ENCODE measurements around the gene EMC7. TPM values are rescaled to one million over a fixed set of nuclear protein-coding genes. Genes with fewer than 3 reads are reported as not detected.
"Not testable (repeated sequence)": the region's sequence is repeated elsewhere in the genome, so short reads cannot be mapped to it uniquely, and the experiment has no call there.

EMC7 gene
- total RNA-seq, 2 donors from 2014 or later, result 57.7 to 90.2 TPM

DNA sequence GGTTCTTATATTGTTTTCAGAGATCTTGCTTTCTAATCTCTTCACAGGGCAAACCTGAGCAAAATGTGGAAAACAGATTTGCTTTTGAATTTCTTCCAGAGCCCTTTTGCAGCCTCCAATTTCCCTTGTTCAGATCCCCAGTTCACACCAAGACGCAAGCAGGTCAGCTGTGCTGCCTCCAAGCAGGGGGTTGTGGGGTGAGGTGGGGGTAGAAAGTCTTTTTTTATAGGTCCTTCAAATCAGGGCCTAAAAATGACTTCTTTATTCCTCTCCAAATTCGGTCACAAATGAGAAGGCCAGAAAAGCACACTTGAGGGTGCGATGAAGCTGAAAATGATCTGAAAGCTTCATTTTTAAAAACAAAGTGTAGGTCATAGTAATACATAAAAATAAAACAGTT lies 36.4 kb downstream of the EMC7 start:
- H3K4me3 Mint-ChIP-seq, result no peak overlapping the region
- H3K27ac Mint-ChIP-seq, result no peak overlapping the region
- peaks cover 4 to 6% of the 10 kb centered on the region in 2 donors for H3K4me1 Mint-ChIP-seq (ENCODE audit: low read depth in 2 of 2)
- ATAC-seq (no peak), DNase-seq (ENCODE audit: low spot score) (no peak)
- H3K36me3 Mint-ChIP-seq, result no peaks in the 10 kb centered on the region
- no peaks in the 10 kb centered on the region for H3K27me3 Mint-ChIP-seq
- H3K9me3 Mint-ChIP-seq, result no peaks in the 10 kb centered on the region

GRCh38 chr15:34064438-34064837 lies 37.2 kb downstream of the EMC7 start:
- Mint-ChIP-seq H3K9me3 (no peaks in the 10 kb centered on the region), H3K27me3 (no peaks in the 10 kb centered on the region), H3K4me3 (no peak overlapping the region), H3K36me3 (no peaks in the 10 kb centered on the region), H3K4me1 (ENCODE audit: low read depth in 2 of 2) (peaks cover 4 to 6% of the 10 kb centered on the region in 2 donors), H3K27ac (no peak overlapping the region)
- DNase-seq (ENCODE audit: low spot score), result no peak
- no peak for ATAC-seq

- H3K4me1 Mint-ChIP-seq (ENCODE audit: low read depth in 2 of 2), result peaks cover 4 to 6% of the 10 kb centered on the region in 2 donors
- H3K27ac Mint-ChIP-seq, result no peak overlapping the region
- H3K4me3 Mint-ChIP-seq, result no peak overlapping the region
- DNase-seq (ENCODE audit: low spot score), result no peak
- H3K9me3 Mint-ChIP-seq, result no peaks in the 10 kb centered on the region
- no peaks in the 10 kb centered on the region for H3K27me3 Mint-ChIP-seq
- no peak for ATAC-seq
- no peaks in the 10 kb centered on the region for H3K36me3 Mint-ChIP-seq
Measured at GRCh38 chr15:34059946-34060345, 41.7 kb downstream of the EMC7 start.

GRCh38 chr15:34059476-34059875 lies 42.2 kb downstream of the EMC7 start:
- Mint-ChIP-seq H3K27ac (no peak overlapping the region), H3K4me1 (ENCODE audit: low read depth in 2 of 2) (peaks cover 4 to 6% of the 10 kb centered on the region in 2 donors), H3K27me3 (no peaks in the 10 kb centered on the region), H3K36me3 (no peaks in the 10 kb centered on the region), H3K9me3 (no peaks in the 10 kb centered on the region), H3K4me3 (no peak overlapping the region)
- ATAC-seq (no peak), DNase-seq (ENCODE audit: low spot score) (no peak)

DNA sequence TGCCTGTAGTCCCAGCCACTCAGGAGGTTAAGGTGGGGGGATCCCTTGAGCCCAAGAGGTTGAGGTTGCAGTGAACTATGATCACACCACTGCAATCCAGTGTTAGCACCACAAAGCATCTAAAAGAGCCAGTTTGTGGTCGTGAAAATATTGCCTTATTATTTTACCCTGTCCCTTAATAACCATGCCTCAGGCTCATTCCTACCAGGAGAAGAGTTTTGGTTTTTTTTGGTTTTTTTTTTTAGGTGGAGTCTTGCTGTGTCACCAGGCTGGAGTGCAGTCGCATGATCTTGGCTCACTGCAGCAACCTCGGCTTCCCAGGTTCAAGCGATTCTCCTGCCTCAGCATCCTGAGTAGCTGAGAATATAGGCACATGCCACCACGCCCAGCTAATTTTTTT lies 44.8 kb downstream of the EMC7 start:
- Mint-ChIP-seq H3K9me3 (no peaks in the 10 kb centered on the region), H3K27me3 (no peaks in the 10 kb centered on the region), H3K4me1 (ENCODE audit: low read depth in 2 of 2) (peaks cover 2 to 3% of the 10 kb centered on the region in 2 donors), H3K27ac (no peak overlapping the region), H3K4me3 (no peak overlapping the region), H3K36me3 (peaks cover 6% of the 10 kb centered on the region)
- DNase-seq (ENCODE audit: low spot score), result no peak
- no peak for ATAC-seq

- Mint-ChIP-seq H3K4me3 (no peak overlapping the region), H3K27ac (no peak overlapping the region), H3K4me1 (ENCODE audit: low read depth in 2 of 2) (no peaks in the 10 kb centered on the region), H3K9me3 (peaks cover 6% of the 10 kb centered on the region), H3K36me3 (peaks cover 15% of the 10 kb centered on the region), H3K27me3 (peaks cover 3 to 6% of the 10 kb centered on the region in 2 donors)
- no peak for ATAC-seq
- DNase-seq (ENCODE audit: low spot score), result no peak
Measured at GRCh38 chr15:34055868-34056595, 45.6 kb downstream of the EMC7 start.

GRCh38 chr15:34054081-34054707 lies 47.5 kb downstream of the EMC7 start:
- Mint-ChIP-seq H3K4me1 (ENCODE audit: low read depth in 2 of 2) (no peaks in the 10 kb centered on the region), H3K27ac (no peak overlapping the region), H3K4me3 (no peak overlapping the region), H3K9me3 (peaks cover 14% of the 10 kb centered on the region), H3K36me3 (peaks cover 29% of the 10 kb centered on the region), H3K27me3 (peaks cover 8 to 10% of the 10 kb centered on the region in 2 donors)
- no peak for DNase-seq (ENCODE audit: low spot score)
- no peak for ATAC-seq

GRCh38 chr15:34050385-34050784 lies 51.3 kb downstream of the EMC7 start:
- H3K27me3 Mint-ChIP-seq; H3K4me1 Mint-ChIP-seq (ENCODE audit: low read depth in 2 of 2); DNase-seq (ENCODE audit: low spot score); H3K4me3 Mint-ChIP-seq; H3K27ac Mint-ChIP-seq; ATAC-seq: not testable (repeated sequence)
- H3K9me3 Mint-ChIP-seq, result peaks cover 14% of the 10 kb centered on the region
- H3K36me3 Mint-ChIP-seq, result peaks cover 33% of the 10 kb centered on the region

GRCh38 chr15:34049112-34049511 lies 52.5 kb downstream of the EMC7 start:
- H3K4me1 Mint-ChIP-seq (ENCODE audit: low read depth in 2 of 2), result no peaks in the 10 kb centered on the region
- H3K36me3 Mint-ChIP-seq, result peaks cover 33% of the 10 kb centered on the region
- no peak for ATAC-seq
- peaks cover 8 to 10% of the 10 kb centered on the region in 2 donors for H3K27me3 Mint-ChIP-seq
- DNase-seq (ENCODE audit: low spot score), result no peak
- H3K9me3 Mint-ChIP-seq, result peaks cover 14% of the 10 kb centered on the region
- no peak overlapping the region for H3K4me3 Mint-ChIP-seq
- H3K27ac Mint-ChIP-seq, result no peak overlapping the region

DNA sequence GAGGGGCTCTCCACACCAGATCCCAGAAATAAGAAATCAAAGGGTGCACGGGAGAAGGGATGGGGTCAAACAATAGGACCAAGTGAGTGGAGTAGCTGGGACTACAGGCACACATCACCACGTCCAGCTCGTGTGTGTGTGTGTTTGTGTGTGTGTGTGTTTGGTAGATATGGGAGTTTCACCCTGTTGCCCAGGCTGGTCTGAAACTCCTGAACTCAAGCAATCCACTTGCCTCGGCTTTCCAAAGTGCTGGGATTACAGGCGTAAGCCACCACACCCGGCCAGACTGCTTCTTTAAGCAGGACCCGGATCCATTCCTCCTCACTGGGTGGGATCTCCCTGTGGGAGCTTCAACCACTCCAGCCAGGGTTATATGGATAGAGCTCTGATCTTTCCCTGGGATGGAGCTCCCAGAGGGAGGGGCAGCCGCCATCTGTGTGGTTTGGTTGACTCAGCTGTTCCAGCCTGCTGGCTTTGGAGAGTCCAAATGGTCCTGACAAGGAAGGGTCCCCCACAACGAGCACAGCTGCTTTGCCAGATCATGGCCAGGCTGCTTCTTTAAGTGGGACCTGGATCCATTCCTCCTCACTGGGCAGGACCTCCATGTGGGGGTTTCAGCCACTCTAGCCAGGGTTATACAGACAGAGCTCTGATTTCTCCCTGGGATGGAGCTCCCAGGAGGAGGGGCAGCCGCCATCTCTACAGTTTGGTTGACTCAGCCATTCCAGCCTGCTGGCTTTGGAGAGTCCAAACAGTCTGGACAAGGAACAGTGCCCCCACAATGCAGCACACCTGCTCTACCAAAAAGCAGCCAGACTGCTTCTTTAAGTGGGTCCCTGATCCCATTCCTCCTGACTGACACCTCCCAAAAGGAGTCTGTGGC lies 53.5 kb downstream of the EMC7 start:
- Mint-ChIP-seq H3K4me1 (ENCODE audit: low read depth in 2 of 2) (no peaks in the 10 kb centered on the region), H3K27me3 (peaks cover 8 to 10% of the 10 kb centered on the region in 2 donors), H3K27ac (no peak overlapping the region), H3K4me3 (no peak overlapping the region), H3K9me3 (peaks cover 14% of the 10 kb centered on the region), H3K36me3 (peaks cover 33% of the 10 kb centered on the region)
- ATAC-seq (no peak), DNase-seq (ENCODE audit: low spot score) (no peak)

- DNase-seq (ENCODE audit: low spot score) (no peak), ATAC-seq (no peak)
- peaks cover 8 to 10% of the 10 kb centered on the region in 2 donors for H3K27me3 Mint-ChIP-seq
- H3K4me3 Mint-ChIP-seq, result no peak overlapping the region
- H3K36me3 Mint-ChIP-seq, result peaks cover 24% of the 10 kb centered on the region
- peaks cover 14% of the 10 kb centered on the region for H3K9me3 Mint-ChIP-seq
- H3K4me1 Mint-ChIP-seq (ENCODE audit: low read depth in 2 of 2), result no peaks in the 10 kb centered on the region
- H3K27ac Mint-ChIP-seq, result no peak overlapping the region
Measured at GRCh38 chr15:34046471-34047145, 55.1 kb downstream of the EMC7 start.

- no peak for ATAC-seq
- Mint-ChIP-seq H3K36me3 (peaks cover under 1% of the 10 kb centered on the region), H3K4me1 (ENCODE audit: low read depth in 2 of 2) (peaks cover 6 to 11% of the 10 kb centered on the region in 2 donors), H3K27ac (no peak overlapping the region), H3K9me3 (no peaks in the 10 kb centered on the region), H3K27me3 (no peaks in the 10 kb centered on the region), H3K4me3 (no peak overlapping the region)
- DNase-seq (ENCODE audit: low spot score), result no peak
Measured at GRCh38 chr15:34043813-34044212, 57.8 kb downstream of the EMC7 start.

GRCh38 chr15:34043391-34043790 lies 58.3 kb downstream of the EMC7 start:
- no peak for DNase-seq (ENCODE audit: low spot score)
- no peaks in the 10 kb centered on the region for H3K9me3 Mint-ChIP-seq
- H3K36me3 Mint-ChIP-seq, result no peaks in the 10 kb centered on the region
- no peak overlapping the region for H3K4me3 Mint-ChIP-seq
- H3K27me3 Mint-ChIP-seq, result no peaks in the 10 kb centered on the region
- H3K27ac Mint-ChIP-seq, result no peak overlapping the region
- no peak for ATAC-seq
- peaks cover 6 to 11% of the 10 kb centered on the region in 2 donors for H3K4me1 Mint-ChIP-seq (ENCODE audit: low read depth in 2 of 2)

All from natural killer cell treated with Interleukin-12 subunit alpha and Interleukin-12 subunit beta and Interleukin-15 and Interleukin-18, amount 100 ng/mL, for 72 hours (primary cell).